Osteoblast (primary cell): ENCODE results near the gene CKAP2L. TPM values are rescaled to one million over a fixed set of nuclear protein-coding genes. Genes with fewer than 3 reads are reported as not detected.
A peak's percentile ranks its signal among the peaks of the same experiment; 100 is the strongest.

ENCODE experiments used
- DNase-seq: peaks from one replicate; pipeline ENCODE4 v3.0.0; 2011; ENCODE audit warnings: low spot score, mixed read lengths; ENCODE audit not compliant: insufficient read length; ENCODE audit errors: missing footprints
- H2AFZ ChIP-seq: 2 replicates; pipeline ENCODE4 v1.6.0; 2011; ENCODE audit warnings: mild to moderate bottlenecking, low read length
- H3K27ac ChIP-seq: 2 replicates; pipeline ENCODE4 v1.5.1; 2011; ENCODE audit warnings: mild to moderate bottlenecking, low read depth, low read length, moderate library complexity
- H3K27me3 ChIP-seq: 2 replicates; pipeline ENCODE4 v1.6.0; 2012; ENCODE audit warnings: mild to moderate bottlenecking, control low read depth, inconsistent platforms, low read length, moderate library complexity; ENCODE audit not compliant: insufficient read depth
- H3K36me3 ChIP-seq: 2 replicates; pipeline ENCODE4 v1.5.1; 2011; ENCODE audit warnings: mild to moderate bottlenecking, low read length, control low read depth, moderate library complexity; ENCODE audit not compliant: insufficient read depth
- H3K4me1 ChIP-seq: 2 replicates; pipeline ENCODE4 v1.5.1; 2011; ENCODE audit warnings: mild to moderate bottlenecking, low read length, control low read depth, moderate library complexity; ENCODE audit not compliant: insufficient read depth
- H3K4me2 ChIP-seq: 2 replicates; pipeline ENCODE4 v1.6.0; 2011; ENCODE audit warnings: mild to moderate bottlenecking, low read length; ENCODE audit not compliant: insufficient read depth
- H3K4me3 ChIP-seq: fragments of 200-600 bp; sonication (generic); 3 replicates; pipeline ENCODE4 v1.5.1; 2012; ENCODE audit warnings: mild to moderate bottlenecking, low read length, inconsistent platforms; ENCODE audit not compliant: insufficient read depth
- H3K79me2 ChIP-seq: 2 replicates; pipeline ENCODE4 v1.6.0; 2012; ENCODE audit warnings: mild to moderate bottlenecking, low read length, control low read depth, inconsistent platforms; ENCODE audit not compliant: insufficient read depth
- H3K9me3 ChIP-seq: 2 replicates; pipeline ENCODE4 v1.5.1; 2011; ENCODE audit warnings: low read depth, low read length, control low read depth
- H4K20me1 ChIP-seq: 2 replicates; pipeline ENCODE4 v1.6.0; 2012; ENCODE audit warnings: mild to moderate bottlenecking, low read length, control low read depth; ENCODE audit not compliant: insufficient read depth
- total RNA-seq: library from RNA; depleted of rRNA; stranded (reverse); fragments of >200 nt; gene quantifications from 2 replicates; pipeline ENCODE4 v1.2.3, GENCODE V29; 2012
- TF ChIP-seq, protein P1 (sequence below): IDR thresholded peaks from 2 replicates; pipeline ENCODE4 v1.5.1; 2011; ENCODE audit warnings: mild to moderate bottlenecking, low read depth, low read length, moderate library complexity; ENCODE audit errors: extremely low read depth

Gene CKAP2L
- total RNA-seq, 1 donor: 1.1 TPM

DNA sequence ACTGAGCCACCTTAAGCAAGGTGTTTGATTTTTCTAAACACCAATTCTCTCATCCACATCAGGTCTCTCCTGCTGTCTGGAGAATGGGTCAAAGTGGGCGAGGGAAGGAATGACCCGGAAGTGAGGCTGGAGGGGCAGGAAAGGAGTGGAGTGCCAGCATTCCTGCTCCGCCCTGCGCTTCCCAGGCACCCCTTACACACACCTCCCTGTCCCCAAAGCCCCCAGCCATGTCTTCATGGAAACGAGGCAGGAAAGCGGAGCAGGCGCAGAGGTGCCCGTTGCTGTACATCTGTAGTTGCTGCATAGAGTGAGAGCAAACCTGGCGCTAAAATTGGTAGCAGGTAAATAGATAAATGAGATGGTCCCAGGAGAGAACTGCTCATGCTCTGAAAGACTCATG lies 70.8 kb downstream of the CKAP2L start:
- H3K27ac ChIP-seq: no peak overlapping the region
- no peaks in the 10 kb centered on the region for H4K20me1 ChIP-seq
- TF ChIP-seq, protein P1, sequence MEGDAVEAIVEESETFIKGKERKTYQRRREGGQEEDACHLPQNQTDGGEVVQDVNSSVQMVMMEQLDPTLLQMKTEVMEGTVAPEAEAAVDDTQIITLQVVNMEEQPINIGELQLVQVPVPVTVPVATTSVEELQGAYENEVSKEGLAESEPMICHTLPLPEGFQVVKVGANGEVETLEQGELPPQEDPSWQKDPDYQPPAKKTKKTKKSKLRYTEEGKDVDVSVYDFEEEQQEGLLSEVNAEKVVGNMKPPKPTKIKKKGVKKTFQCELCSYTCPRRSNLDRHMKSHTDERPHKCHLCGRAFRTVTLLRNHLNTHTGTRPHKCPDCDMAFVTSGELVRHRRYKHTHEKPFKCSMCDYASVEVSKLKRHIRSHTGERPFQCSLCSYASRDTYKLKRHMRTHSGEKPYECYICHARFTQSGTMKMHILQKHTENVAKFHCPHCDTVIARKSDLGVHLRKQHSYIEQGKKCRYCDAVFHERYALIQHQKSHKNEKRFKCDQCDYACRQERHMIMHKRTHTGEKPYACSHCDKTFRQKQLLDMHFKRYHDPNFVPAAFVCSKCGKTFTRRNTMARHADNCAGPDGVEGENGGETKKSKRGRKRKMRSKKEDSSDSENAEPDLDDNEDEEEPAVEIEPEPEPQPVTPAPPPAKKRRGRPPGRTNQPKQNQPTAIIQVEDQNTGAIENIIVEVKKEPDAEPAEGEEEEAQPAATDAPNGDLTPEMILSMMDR: no peak
- no peaks in the 10 kb centered on the region for H3K9me3 ChIP-seq
- H3K4me1 ChIP-seq: peaks cover 28% of the 10 kb centered on the region
- no peak overlapping the region for H2AFZ ChIP-seq
- no peak for DNase-seq
- no peaks in the 10 kb centered on the region for H3K27me3 ChIP-seq
- no peaks in the 10 kb centered on the region for H3K79me2 ChIP-seq
- no peak overlapping the region for H3K4me2 ChIP-seq
- H3K4me3 ChIP-seq: no peak overlapping the region
- no peaks in the 10 kb centered on the region for H3K36me3 ChIP-seq

DNA sequence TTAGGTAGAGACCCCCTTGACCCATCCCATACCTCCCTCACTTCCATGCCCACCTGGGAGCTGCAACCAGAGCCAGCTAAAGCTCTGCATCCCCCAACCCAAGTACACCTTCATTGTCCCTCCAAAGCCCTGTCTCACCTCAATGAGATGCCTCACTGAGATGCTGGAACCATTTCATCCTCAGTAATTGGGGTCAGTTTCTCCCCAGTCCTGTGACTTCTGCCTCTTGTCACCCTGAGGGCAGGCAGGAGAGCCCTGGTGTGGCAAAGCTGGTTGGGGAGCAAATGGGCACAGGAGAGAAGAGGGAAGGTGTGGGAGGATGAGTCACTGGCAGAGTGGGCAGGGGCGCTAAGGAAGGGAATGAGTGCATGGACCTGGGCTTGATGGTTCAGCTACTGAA lies 71.5 kb downstream of the CKAP2L start:
- TF ChIP-seq, protein P1: no peak
- Histone ChIP-seq H3K4me3 (no peak overlapping the region), H3K79me2 (no peaks in the 10 kb centered on the region), H3K27me3 (no peaks in the 10 kb centered on the region), H3K27ac (peak overlapping the region; percentile 95), H3K4me1 (peaks cover 32% of the 10 kb centered on the region), H2AFZ (peak overlapping the region; percentile 53), H3K36me3 (no peaks in the 10 kb centered on the region), H3K9me3 (no peaks in the 10 kb centered on the region), H3K4me2 (peak overlapping the region; percentile 55), H4K20me1 (no peaks in the 10 kb centered on the region)
- no peak for DNase-seq

DNA sequence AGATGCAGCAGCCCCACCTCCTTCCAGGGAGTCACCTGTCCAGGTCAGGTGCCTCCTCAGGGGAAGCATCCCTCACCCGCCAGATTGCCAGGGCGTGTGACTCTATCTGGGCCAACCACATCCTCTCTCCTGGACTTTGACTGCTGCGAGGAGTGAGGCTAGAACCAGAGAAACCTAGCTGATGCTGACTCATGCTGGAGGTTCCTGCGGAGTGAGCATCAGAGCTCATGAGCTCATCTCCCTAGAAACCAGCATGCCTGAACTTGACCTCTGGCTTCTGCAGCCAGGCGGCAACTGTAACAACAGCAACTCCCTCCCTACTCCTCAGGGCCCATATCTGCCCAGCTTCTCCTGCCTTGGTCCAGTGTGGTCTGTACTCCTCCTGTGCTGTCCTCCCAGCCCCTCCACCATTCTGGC lies 71.9 kb downstream of the CKAP2L start:
- peak overlapping the region; percentile 95 for H3K27ac ChIP-seq
- H3K9me3 ChIP-seq: no peaks in the 10 kb centered on the region
- H3K36me3 ChIP-seq: no peaks in the 10 kb centered on the region
- peak overlapping the region; percentile 30 for H3K4me3 ChIP-seq
- no peaks in the 10 kb centered on the region for H3K79me2 ChIP-seq
- DNase-seq: peak; percentile 88
- TF ChIP-seq, protein P1: no peak
- no peaks in the 10 kb centered on the region for H3K27me3 ChIP-seq
- peaks cover 32% of the 10 kb centered on the region for H3K4me1 ChIP-seq
- H3K4me2 ChIP-seq: peak overlapping the region; percentile 55
- H2AFZ ChIP-seq: peak overlapping the region; percentile 53
- H4K20me1 ChIP-seq: no peaks in the 10 kb centered on the region

DNA sequence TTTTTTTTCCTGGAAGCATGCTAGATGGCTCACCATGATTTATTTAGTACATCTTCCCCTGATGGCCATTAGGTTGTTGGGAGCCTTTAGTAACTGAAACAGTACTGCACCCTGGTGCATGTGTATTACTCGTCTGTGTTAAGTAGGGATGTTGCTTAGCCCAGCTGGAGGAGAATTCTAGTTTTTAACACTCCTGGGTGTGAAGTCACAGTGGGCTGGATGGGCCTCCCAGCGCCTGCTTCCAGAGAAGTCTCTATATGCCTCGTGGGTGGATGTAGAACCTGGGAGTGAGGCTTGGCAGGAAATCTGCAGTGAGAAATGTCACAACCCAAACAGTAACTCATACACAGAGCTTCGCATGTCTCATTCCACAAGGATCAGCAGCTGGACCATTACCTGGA lies 72.5 kb downstream of the CKAP2L start:
- Histone ChIP-seq H3K4me2 (peak overlapping the region; percentile 55), H3K27me3 (no peaks in the 10 kb centered on the region), H3K36me3 (no peaks in the 10 kb centered on the region), H3K4me3 (no peak overlapping the region), H4K20me1 (no peaks in the 10 kb centered on the region), H3K27ac (peak overlapping the region; percentile 95), H3K4me1 (peaks cover 32% of the 10 kb centered on the region), H3K9me3 (no peaks in the 10 kb centered on the region), H2AFZ (no peak overlapping the region), H3K79me2 (no peaks in the 10 kb centered on the region)
- no peak for DNase-seq
- TF ChIP-seq, protein P1: no peak
